HT-29 (cell line): ENCODE results near the gene LMOD1. TPM values are rescaled to one million over a fixed set of nuclear protein-coding genes. Genes with fewer than 3 reads are reported as not detected.
"Not testable (repeated sequence)": the region's sequence is repeated elsewhere in the genome, so short reads cannot be mapped to it uniquely, and the experiment has no call there.

Experiments used
- DNase-seq: peaks from one replicate; pipeline ENCODE4 v3.0.0-alpha.2; 2015; ENCODE audit warnings: low spot score
- small RNA-seq: library from RNA; depleted of rRNA; stranded (forward); fragments of <200 nt; gene quantifications from one replicate; pipeline ENCODE3, GENCODE V24; 2014
- total RNA-seq: library from RNA; depleted of rRNA; stranded (reverse); fragments of >200 nt; shearing (Covaris generic); gene quantifications from 2 replicates; pipeline ENCODE4 v1.2.3, GENCODE V29; 2014; rRNA removed

Gene LMOD1
- total RNA-seq, 1 experiment from 2014 or later, result not detected

DNA sequence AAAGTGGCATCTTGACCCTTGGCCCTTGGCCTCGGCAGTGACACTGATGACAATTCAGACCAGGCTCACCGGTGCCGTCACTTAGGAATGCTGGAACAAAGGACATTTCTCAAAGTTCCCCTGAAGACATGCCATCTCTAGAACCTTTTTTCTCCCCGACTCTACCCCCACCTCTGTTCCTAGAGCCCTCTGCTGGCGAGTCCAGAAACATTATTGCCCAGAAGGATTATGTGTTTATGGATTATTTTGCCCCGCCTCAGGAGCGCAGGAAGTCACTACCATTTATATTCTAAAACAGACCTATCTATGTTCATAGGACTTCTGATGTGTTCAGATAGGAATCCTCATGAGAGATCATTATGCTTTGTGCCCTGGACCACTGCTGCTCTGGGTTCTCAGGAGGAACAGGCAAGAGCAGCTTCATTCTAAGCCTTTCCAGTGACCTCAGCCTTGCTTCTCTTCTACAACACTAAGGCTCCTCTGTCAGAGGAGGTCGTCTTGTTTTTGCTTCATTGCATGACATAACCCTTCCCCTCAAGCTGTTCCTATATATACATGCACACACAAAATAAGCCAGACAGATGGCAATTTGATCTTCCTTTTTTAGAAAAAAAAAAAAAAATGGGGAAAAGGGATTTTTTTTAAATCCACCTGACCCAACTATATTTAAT, 70.1 kb downstream of the LMOD1 start:
- DNase-seq, result peak; percentile 61

GRCh38 chr1:201874672-201875071, 71.7 kb downstream of the LMOD1 start:
- no peak for DNase-seq

DNA sequence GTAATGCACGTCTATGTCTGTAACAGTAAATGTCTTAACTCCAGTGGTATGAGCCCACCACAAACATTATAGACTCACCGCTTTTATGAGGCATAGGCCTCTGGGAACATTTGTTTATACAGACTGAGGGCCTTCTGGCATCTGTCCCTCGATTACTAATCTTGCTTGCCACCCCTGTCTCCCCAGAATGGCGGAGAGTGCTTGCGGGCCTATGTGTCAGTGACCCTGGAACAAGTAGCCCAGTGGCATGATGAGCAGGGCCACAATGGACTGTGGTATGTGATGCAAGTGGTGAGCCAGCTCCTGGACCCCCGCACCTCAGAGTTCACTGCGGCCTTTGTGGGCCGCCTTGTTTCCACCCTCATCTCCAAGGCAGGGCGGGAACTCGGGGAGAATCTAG, 76.0 kb downstream of the LMOD1 start:
- DNase-seq, result no peak

GRCh38 chr1:201861448-201861847, 84.9 kb downstream of the LMOD1 start:
- no peak for DNase-seq

GRCh38 chr1:201859424-201859823, 86.9 kb downstream of the LMOD1 start:
- DNase-seq, result no peak

- DNase-seq, result not testable (repeated sequence)
Observed at GRCh38 chr1:201856722-201857121, 89.6 kb downstream of the LMOD1 start.

GRCh38 chr1:201851949-201852348, 94.4 kb downstream of the LMOD1 start:
- DNase-seq, result no peak

GRCh38 chr1:201850053-201850397, 96.3 kb downstream of the LMOD1 start:
- no peak for DNase-seq

DNA sequence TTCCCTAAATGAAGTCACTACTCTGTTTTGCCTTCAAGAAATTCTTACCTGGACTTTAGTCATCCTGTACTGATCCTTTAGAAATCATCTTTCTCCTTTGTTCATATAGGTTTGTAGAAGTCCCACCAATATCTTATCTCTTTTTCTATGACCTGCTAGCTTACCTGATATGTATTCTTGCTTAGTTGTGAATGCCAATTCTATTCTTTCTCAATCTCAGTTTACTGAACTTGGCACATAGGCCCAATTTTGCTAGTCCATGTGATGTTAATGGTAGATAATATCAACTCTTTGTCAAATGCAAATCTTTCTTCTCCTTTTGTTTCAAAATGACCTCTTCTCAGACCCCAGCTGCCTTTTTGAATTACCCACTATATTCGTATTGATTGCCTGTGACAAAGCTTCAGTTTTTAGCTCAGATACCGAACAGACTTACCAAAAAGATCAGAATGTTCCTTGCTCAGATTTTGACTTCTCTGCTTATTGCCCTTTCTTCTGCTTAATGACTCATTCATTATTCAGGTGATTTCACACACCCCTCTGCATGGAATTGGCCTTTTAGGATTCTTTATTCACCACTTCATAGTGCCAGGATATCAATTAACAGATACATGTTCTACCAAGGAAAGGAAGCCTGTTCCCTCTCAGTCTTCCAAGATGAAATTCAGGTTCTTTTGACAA, 96.8 kb downstream of the LMOD1 start:
- no peak for DNase-seq

- DNase-seq, result no peak
Observed at GRCh38 chr1:201848230-201848629, 98.1 kb downstream of the LMOD1 start.

DNA sequence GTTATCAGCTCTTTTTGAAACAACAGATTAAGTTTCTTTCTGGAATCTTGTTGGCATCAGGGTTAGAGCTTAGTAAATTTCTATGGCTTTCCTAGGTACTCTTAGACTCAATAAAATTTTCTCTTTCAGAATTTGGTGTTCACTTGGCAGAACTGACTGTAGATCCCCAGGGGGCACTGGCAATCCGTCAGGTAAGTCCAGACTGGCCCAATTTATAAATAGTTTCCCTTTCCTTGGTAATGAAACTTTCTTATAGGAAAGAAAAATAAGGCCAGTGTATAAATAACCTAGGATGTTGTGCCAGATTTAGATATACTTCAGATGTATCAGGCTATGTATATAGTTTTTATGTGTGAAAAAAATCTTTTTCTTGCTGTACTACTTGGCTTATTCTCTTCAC, 99.2 kb downstream of the LMOD1 start:
- DNase-seq, result no peak

Small RNAs within 50 kb of the gene (small RNA-seq; reads per million reads assigned to genes)
- gene MIR6739 (not detected), gene RF00156 (0.65 reads per million)

Other genes starting within 250 kb of the LMOD1 start
- 21.5 and 39.6 TPM in 2 replicates for gene IPO9, start 117.4 kb downstream of the LMOD1 start, total RNA-seq
- 6.2 and 6.6 TPM in 2 replicates for gene SHISA4, start 57.6 kb downstream of the LMOD1 start, total RNA-seq
- gene TIMM17A, start 9.0 kb upstream of the LMOD1 start, total RNA-seq, result 39.2 and 39.9 TPM in 2 replicates
- gene RNPEP, start 36.1 kb upstream of the LMOD1 start, total RNA-seq, result 131 and 140 TPM in 2 replicates
- gene ELF3, start 64.0 kb upstream of the LMOD1 start, total RNA-seq, result 812 and 1,050 TPM in 2 replicates
- gene GPR37L1, start 176.4 kb upstream of the LMOD1 start, total RNA-seq, result 0.69 TPM in 1 of 2 replicates, not detected in the other
- gene ARL8A, start 198.2 kb upstream of the LMOD1 start, total RNA-seq, result 17.0 and 21.2 TPM in 2 replicates
- 16.3 and 16.8 TPM in 2 replicates for gene PTPN7, start 214.1 kb upstream of the LMOD1 start, total RNA-seq
- 0.18 and 0.42 TPM in 2 replicates for gene LGR6, start 247.3 kb upstream of the LMOD1 start, total RNA-seq